HG02943 (cell line): ENCODE measurements around the gene ALDH3B2.
"Not testable (repeated sequence)": the region's sequence is repeated elsewhere in the genome, so short reads cannot be mapped to it uniquely, and the experiment has no call there.

ENCODE experiments used
- ATAC-seq: cut with Tn5 transposase; IDR thresholded peaks from one replicate; pipeline ENCODE4 v1.9.1; 2021; ENCODE audit warnings: mild to moderate bottlenecking, low read depth, moderate library complexity; ENCODE audit not compliant: unreplicated experiment

Gene ALDH3B2

DNA sequence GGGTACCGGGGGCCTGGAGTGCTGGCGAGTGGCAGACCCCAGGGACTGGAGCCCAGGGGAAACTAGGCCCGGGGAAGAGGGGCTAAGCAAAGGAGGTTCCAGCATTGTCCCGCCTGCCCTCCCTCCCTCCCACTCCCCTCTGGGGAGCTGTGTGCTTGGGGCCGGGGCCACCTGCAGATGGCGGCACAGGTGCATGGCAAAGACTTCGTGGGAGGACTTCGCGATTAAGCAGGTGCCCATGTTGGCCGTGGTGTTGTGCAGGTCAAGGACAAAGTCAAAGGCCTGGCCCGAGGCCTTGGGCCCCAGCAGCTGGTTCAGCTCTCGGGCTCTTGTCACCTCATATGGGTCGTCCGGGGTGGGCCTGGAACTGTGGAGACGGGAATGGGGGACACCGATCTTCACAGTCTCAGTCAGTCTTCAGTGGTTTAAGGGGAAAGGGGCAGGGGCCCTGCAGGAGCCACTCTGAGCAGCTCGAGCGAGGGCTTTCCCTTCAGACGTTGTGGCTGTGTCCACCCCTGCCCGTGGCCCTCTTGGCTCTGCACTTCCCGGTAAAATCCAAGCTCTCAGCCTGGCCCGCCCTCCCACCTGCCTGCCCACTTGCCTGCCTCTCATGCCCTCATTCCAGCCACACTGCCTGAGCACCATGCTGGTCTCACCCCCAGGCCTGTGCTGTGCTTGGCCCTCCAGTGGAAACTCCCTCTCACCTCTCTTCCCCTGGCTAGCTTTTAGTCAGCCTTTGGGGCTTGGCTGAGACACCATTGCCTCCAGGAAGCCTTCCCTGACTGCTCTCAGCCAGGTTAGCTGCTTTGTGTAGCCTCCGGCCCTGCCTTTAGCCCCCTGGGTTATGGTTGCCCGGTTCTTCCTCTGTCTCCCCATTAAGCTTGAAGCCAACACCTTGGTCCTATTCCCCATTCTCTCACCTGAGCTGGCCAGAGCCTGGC lies 28.6 kb downstream of the ALDH3B2 start:
- ATAC-seq = no peak

DNA sequence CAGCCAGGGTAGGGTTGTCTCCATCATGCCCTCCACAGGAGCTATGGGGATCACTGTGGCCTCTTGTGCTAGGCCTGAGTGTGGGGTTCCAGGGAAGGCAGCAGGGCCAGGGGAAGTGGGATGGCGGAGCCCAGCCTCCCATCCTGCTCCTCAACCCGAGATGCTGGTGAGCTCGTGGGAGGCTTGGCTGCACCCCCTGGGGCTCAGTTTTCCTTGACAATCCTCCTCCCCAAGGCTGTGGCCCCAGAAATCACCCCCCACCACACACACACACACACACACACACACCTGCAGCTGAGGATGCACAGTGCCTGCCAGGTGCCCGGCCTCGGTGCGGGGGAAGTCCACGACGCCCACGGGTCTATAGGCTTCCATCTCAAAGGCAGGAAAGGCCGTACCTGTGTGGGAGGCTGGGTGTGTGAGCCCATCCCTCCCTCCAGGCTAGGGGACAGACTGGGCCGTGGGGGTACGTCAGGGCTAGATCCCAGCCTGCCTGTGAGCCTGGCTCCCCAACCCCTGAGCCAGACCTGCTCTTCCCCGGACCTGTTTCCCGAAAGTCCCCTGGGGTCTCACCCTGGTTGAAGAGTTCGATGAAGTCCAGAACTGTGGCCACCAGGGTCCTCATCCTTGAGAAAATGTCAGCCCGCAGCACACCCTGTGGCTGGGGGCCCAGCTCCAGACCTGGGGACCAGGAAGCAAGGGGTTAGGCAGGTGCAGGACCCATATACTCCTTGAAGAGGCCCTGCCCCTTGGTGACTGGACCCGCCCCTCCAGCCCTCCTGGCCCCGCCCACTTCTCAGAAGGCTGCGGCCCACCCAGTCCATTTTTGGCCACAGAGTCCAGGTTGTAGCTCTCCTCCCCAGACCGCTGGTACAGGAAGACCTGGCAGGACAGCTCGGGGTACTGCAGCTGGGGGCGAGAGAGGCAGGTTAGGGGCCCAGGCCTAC lies 29.7 kb downstream of the ALDH3B2 start:
- no peak for ATAC-seq

DNA sequence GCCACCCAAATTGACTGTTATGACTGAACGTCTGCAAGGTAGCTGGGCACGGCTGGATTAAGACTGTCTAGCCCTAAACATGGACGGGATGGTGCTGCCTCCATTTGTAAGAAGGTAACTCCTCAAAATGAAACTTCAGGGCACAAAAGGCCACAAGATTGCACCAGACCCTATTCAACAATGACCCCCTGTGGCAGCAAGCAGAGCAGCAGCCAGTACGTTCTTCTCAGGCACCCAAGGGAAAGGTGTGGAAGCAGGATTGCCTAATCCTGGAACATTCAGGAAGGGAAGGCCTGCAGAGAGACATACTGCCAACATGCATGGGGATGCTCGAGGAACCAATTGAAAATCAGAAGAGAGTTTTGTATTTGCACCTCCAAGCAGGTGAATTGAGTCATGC lies 30.4 kb downstream of the ALDH3B2 start:
- ATAC-seq = no peak

DNA sequence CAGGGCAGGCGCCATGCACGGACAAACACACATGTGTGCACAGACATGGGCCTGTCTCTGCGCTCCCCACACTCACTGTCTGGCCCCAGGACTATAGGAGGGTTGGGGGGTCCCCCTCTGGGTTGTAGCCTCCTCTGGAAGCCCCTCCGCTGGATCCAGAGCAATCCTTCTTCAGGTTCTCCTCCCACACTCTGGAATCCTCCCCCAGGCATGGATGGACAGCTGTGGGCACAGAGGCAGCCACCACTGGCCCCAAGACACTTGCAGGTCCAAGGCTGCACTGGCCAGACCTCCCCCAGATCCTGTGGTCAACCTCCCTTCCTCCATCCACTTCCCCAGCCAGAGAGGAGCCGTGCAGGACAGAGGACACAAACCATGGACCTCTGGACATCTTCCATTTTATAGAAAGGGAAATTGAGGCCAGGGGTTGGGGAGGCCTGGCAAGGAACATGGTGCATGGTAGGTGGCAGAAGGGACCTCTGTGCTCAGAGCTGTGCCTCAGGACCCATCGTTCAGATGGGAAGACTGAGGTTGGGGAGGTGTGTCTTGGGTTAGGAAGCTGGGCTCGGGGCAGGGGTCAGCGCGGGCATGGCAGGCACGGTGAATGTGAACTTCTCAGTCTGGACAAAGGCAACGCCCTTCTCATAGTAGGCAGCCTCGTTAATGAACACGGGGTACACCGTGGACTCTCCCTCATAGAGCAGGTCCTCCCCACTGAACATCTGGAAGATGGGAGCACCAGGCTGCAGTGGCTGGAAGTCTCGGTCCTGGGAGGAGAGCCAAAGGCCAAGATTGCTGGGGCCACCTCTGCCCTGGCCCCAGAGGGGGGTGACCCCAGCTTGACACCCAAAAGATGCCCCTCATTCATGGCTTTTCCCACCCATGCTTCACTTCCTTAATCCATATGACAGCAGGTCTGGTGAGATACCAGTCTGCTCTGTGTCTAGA lies 32.0 kb downstream of the ALDH3B2 start:
- no peak for ATAC-seq

DNA sequence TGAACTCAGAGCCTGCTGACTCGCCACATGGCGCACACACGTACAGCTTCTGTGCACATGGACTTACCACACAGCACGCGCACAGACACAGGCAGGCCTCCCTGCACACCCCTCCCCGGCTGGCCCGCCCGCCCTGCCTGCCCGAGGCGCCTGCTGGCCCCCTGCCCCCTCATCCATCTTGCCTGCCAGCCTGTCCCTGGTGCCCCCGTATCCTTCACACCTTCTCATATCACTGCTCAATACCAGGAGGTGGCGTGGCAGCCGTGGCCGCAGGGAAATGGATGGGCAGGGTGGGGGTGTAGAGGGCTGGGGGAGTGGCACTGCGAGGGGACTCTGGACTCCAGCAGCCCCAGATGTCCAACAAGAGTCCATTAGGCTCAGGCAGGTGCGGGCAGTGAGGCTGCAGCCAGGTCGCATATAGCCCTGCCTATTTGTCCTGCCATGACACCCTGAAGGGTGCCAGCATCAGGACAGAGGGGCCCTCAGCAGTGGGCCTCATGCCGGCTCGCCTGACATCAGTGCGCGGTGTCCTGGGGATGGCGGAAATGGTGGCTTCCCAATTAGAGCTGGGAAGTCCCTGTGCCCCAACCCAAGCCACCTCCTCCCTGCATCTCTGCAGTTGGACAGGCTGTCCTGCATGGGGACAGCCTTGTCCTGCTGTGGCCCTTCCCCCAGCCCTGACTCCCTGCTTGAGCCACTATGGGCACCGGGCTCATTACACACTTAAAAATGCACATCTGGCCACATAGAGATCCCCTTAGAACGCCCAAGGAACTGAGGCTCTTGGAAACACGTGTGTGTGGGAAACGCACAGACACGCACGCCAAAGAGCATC lies 32.9 kb downstream of the ALDH3B2 start:
- no peak for ATAC-seq

DNA sequence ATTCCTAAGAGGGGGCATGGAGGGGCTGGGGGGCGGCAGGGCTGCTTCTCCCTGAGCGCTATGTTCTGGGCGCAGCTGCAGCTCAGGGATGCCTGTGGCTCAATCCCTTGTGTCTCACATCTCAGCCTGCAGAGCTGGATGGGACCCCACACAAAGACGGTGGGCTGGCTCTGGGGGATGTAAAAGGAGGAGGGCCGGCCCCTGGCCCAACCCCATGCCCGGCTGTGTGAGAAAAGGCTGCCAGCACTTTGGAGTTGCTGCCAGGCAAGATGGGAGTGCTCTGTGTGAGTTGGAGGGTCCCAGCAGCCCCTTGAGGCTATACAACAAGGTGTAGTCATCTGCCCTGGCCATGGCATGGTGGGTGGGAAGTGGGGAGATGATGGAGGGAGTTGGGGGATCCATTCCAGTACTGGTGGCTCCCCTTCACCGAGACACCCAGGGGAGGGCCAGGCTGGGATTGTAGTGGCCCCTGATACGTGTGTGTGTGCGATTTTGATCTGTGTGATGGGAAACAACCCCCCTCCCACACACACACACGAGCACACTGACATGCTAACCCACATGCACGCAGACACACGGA lies 33.6 kb downstream of the ALDH3B2 start:
- no peak for ATAC-seq

DNA sequence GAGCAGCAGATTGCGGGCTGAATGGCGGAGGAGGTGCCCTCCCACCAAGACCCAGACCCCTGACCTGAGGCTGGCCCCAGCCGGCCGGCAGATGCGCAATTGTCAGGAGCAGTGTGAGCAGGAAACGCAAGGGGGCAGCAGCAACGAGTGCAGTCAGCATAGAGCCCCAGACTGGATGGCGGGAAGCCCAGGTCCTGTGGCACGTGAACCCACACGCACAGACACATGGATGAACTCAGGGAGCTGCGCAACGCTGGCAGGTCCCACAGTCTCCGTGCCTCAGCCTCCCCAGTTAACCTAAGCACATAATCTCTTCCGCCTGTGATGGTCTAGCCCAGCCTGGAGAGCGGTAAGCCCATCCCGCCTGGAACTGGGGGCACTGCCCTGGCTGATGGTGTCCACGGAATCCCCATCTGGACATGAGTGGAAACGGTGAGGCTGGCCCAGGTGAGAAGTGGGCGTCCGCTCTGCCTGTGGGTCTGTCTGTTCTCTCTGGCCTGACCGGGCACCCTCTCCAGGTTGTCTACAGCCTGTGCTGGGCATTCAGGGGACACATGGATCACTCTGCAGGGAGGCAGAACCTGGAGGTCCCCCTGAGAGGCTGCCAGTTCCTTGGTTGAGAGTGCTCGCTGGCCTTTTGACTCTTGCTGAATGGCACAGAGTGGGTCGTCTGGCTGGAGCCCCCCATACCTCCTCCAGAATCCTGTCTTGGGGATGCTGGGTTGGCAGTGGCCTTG lies 34.2 kb downstream of the ALDH3B2 start:
- ATAC-seq = no peak

DNA sequence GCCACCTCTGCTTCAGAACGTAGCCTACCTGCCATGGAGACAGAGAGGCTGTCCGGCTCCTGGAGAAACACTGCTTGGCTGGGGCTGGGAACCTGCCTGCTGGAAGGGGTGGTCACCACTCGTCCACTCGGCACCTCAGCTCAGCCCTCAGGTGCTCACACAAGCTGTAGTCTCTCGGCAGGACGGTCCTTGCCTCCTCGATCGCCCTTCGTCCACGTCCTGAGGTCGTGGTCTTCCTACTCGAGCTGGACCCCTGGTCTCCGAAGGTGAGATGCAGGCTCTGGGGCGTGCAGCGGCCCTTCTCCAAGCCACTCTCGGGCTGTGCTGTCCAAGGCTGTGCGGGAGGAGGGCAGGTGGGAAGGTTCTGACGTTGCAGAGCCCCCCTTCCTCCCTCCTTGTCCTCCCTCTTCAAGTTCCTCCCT lies 35.0 kb downstream of the ALDH3B2 start, which contains the start of gene TBX10:
TSS of gene TBX10 (minus strand) at position 326 of the 422 bp plus-strand sequence. CDS start at position 35, 291 bp downstream.
- no peak for ATAC-seq

DNA sequence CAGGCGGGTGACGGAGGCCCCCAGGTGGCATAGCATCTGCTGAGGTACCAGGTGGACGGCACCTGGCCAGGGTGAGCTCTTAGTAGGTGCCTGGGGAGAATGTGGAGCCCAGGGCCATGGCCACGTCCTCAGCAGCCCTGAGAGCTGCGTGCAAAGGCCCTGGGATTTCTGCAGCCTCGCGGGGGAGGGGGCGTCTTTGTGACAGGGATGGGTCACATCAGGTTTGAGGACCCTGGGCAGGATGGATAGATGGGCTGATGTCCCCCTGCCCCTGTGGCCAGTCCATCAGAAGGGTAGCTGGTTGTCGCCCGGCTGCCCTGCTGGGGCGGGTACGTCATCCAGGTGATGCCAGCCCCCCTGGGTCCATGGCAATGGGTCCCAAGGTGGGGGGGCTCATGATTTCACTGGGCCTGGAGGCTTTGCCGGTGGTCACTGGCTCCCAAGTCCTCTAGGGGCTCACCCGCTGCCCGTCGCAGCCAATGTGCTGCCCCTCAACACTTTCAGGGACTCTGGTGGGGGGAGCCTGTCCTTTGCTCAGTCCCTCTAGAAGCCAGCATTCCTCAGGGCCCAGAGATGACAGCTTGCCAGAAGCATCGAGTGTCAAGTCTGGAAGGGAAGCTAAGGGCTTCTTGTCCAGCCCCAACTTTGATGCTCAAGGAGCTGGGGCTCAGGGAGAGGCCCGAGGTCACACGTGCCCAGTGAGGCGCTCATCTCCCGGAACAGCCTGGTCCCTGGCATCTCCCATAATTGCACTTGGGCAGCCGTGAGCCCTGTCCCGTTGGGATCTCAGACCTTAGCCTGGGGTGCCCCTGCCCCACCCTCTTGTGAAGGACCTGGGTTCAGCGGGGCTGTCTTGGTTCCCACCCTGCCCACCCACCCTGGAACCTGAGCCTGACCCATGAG lies 35.6 kb downstream of the ALDH3B2 start:
- no peak for ATAC-seq

DNA sequence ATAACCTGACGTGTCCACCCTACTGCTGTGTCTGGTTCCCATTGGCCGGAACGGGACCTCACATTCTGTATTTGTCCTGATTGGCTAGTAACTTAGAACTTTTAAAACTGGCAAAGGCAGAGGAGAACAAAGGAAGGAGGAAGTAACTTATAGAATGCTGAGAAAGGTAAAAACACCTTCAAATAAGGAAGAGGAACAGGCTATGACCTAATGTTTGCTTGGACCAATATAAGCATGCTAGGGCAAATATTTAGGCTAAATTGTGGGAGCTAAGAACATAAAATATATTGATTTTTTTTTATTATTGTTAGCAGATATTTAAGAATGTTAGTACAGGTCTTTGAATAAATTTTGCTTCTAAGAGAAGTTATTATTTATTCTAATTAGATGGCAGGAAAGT lies 37.0 kb downstream of the ALDH3B2 start:
- not testable (repeated sequence) for ATAC-seq

DNA sequence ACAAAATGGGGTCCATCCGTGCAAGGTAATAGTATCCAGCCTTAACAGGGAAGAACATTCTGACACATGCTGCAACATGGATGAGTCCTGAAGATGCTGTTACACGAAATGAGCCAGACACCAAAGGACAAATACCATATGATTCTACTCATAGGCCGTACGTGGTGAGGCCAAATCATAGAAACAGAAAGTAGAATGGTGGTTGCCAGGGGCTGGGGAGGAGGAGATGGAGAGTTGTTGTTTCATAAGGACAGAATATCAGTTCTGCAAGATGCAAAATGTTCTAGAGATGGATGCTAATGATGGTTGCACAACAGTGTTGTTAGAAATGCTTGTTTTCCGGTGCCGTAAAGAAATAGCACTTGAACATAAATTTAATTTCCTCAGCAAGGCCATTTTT lies 37.5 kb downstream of the ALDH3B2 start:
- no peak for ATAC-seq

DNA sequence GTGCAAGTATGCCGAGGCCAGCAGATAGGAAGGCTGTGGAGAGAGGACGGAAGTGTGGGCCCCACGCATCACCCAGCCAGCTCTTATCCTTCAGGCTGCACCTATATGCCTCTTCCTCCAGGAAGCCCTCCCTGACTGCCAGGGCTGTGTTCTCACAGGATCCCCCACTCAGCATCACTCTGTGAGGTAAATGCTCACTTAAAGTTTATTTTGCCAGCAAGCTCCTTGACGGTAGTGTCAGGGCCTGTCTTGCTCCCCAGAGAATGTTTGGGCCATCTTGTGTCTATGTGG lies 39.2 kb downstream of the ALDH3B2 start:
- ATAC-seq = no peak

DNA sequence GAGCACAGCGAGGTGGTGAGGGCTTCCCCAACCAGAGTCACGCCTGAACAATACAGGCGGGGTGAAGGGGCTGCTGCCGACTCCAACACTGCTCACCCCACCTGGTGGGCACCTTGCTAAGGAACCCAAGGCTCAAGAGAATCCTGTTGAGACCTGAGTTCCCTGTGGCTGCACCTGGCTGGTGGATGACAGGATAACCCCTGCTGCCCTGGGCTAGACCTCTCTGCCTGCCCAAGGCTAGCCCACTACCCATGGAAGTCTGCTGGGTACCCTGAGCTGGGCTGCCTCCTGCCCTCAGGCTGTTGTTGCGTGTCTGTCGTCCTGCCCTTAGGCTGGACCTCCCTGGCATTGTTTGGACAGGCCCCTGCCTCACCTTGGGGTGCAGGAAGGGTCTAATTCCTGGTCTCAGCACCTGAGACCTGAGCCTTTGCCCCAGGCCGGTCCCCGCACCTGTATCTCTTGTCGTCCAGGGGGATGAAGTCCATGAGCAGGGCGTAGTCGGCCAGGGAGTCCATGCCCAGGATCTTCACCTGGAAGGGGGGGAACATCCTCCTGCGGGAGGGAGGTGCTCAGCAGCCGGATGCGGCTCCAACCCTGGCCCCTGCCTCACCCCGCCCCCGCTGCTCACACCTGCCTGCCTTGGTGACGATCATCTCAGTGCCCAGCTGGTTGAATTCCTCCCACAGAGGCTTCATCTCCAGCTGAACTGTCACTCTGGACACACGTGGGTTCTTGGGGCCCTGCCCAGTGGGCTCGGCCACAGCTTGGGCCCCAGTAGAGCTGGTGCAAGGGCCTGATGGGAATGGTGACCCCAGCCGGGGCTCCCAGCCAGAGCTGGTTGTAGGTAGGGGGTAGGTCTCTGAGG lies 39.8 kb downstream of the ALDH3B2 start:
- no peak for ATAC-seq

DNA sequence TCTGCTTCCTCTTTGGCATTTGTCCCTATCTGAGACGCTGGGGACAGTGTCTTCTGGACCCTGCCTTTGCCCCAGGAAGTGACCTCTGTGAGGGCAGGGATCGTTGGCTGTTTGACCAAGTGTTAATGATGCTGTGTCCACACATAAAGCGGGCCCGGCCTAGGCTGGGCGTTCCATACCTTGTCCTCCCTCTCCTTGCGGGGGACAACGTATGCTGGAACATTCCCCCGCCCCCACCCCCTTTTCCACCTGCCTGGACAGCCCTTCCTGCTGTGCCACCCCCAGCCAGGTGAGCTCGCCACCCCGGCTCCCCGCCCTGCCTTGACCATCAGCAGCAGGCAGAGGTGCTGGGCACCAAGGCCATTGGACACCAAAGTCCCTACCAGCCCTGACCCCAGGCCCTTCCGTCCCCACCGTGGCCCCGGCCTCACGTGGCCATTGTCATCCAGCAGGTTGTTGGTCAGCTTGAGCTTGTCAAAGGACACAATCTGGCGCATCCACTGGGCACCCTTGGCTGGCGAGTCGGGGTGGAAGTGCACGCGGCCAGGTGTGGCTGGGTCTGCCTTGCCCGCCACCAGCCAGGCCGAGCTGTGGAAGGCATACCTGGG lies 40.6 kb downstream of the ALDH3B2 start:
- ATAC-seq = no peak

DNA sequence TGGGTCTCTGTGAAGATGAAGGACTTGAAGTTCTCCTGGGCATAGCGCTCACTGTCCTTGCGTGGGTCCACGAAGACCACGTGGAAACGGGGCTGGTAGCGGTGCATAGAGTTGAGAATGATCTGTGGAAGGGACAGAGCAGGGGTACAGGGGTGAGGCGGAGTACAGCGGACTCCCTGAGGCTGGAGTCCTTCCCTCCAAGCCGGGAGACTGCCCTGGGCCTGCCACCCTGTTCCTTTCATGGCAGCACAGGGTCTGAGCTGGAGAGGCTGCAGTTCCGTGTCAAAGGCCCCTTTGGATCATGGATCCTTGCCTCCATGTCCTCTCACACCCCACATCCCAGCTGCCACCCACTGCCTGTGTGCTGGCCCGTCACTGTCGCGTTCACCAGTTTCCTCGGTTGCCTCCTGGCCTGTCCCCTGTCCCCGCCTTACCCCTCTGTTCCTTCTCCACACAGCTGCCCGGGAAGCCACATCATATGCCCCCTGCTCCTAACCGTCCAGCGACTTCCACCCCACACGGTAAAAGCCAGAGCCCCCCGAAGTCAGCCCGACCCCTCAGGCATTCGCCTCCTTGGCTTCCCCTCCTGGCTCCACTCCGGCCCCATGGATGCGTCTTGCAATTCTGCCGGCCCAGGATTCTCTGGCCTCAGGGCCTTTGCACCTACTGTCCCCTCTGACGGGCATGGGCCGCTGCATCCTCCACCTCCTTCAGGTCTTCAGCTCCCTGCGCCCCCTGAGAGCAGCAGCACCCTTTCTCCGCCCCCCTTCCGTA lies 41.3 kb downstream of the ALDH3B2 start:
- ATAC-seq = no peak
